Liver (tissue), 9 donors: Measurements from ENCODE around the gene SERP2. TPM values are rescaled to one million over a fixed set of nuclear protein-coding genes. Genes with fewer than 3 reads are reported as not detected.

Source experiments
- DNase-seq: peaks from one replicate; pipeline ENCODE4 v3.0.0-alpha.2; 2017; ENCODE audit warnings: low spot score
- H3K27ac ChIP-seq, 2 donors: one replicate each; pipeline ENCODE4 v1.7.0; 2013; ENCODE audit warnings: inconsistent platforms in 2 of 2, low read length in 2 of 2, control low read depth in 1 of 2, low read depth in 1 of 2, mild to moderate bottlenecking in 1 of 2
- H3K27me3 ChIP-seq, 4 donors: one replicate each; pipeline versions ENCODE4 v1.6.1 to v1.7.0; 2013; ENCODE audit warnings: low read length in 3 of 4, inconsistent platforms in 1 of 4, mild to moderate bottlenecking in 1 of 4, moderate library complexity in 1 of 4; ENCODE audit not compliant: control insufficient read depth in 4 of 4, insufficient read depth in 4 of 4
- H3K36me3 ChIP-seq, 4 donors: one replicate each; pipeline versions ENCODE4 v1.6.1 to v1.7.0; 2013; ENCODE audit warnings: low read length in 3 of 4, mild to moderate bottlenecking in 3 of 4, low read depth in 1 of 4, moderate library complexity in 1 of 4; ENCODE audit not compliant: control insufficient read depth in 4 of 4, insufficient read depth in 3 of 4
- H3K4me1 ChIP-seq, 4 donors: one replicate each; pipeline versions ENCODE4 v1.6.1 to v1.7.0; 2013; ENCODE audit warnings: low read length in 3 of 4, mild to moderate bottlenecking in 3 of 4, moderate library complexity in 1 of 4; ENCODE audit not compliant: control insufficient read depth in 4 of 4, insufficient read depth in 4 of 4
- H3K4me3 ChIP-seq, 3 donors: one replicate each; pipeline versions ENCODE4 v1.6.1 to v1.7.0; 2013; ENCODE audit warnings: low read length in 3 of 3, control low read depth in 1 of 3, low read depth in 1 of 3, mild to moderate bottlenecking in 1 of 3
- H3K9ac ChIP-seq, 2 donors: one replicate each; pipeline ENCODE4 v1.7.0; 2013; ENCODE audit warnings: low read length in 2 of 2, mild to moderate bottlenecking in 2 of 2, moderate library complexity in 2 of 2, control low read depth in 1 of 2, low read depth in 1 of 2
- H3K9me3 ChIP-seq, 4 donors: one replicate each; pipeline versions ENCODE4 v1.6.1 to v1.7.0; 2013; ENCODE audit warnings: low read length in 3 of 4; ENCODE audit not compliant: control insufficient read depth in 4 of 4
- EGR1 ChIP-seq, 2 donors: IDR thresholded peaks; 2 replicates each; pipeline ENCODE4 v1.6.1; 2016 to 2018; ENCODE audit warnings: antibody characterized with exemption in 2 of 2, low read depth in 2 of 2
- FOXA1 ChIP-seq: IDR thresholded peaks from 2 replicates; pipeline ENCODE4 v1.6.1; 2016; ENCODE audit warnings: antibody characterized with exemption
- FOXA2 ChIP-seq: IDR thresholded peaks from 2 replicates; pipeline ENCODE4 v1.6.1; 2016; ENCODE audit warnings: antibody characterized with exemption
- HNF4A ChIP-seq, 2 donors: conservative IDR thresholded peaks; 2 replicates each; pipeline ENCODE4 v1.6.1; 2016; ENCODE audit warnings: antibody characterized with exemption in 2 of 2, mild to moderate bottlenecking in 2 of 2
- HNF4G ChIP-seq: IDR thresholded peaks from 2 replicates; pipeline ENCODE4 v1.6.1; 2016; ENCODE audit warnings: antibody characterized with exemption
- JUND ChIP-seq, 2 donors: IDR thresholded peaks; 2 replicates each; pipeline ENCODE4 v1.6.1; 2016; ENCODE audit warnings: antibody characterized with exemption in 2 of 2
- NR2F2 ChIP-seq: IDR thresholded peaks from 2 replicates; pipeline ENCODE4 v1.6.1; 2016; ENCODE audit warnings: antibody characterized with exemption
- RAD21 ChIP-seq, 2 donors: IDR thresholded peaks; 2 replicates each; pipeline ENCODE4 v1.6.1; 2016; ENCODE audit warnings: antibody characterized with exemption in 2 of 2, mild to moderate bottlenecking in 2 of 2
- REST ChIP-seq: IDR thresholded peaks from 2 replicates; pipeline ENCODE4 v1.6.1; 2016; ENCODE audit warnings: antibody characterized with exemption, mild to moderate bottlenecking
- RXRA ChIP-seq, 2 donors: IDR thresholded peaks; 2 replicates each; pipeline ENCODE4 v1.6.1; 2017 to 2018; ENCODE audit warnings: antibody characterized with exemption in 2 of 2, mild to moderate bottlenecking in 1 of 2
- SP1 ChIP-seq: IDR thresholded peaks from 2 replicates; pipeline ENCODE4 v1.6.1; 2018; ENCODE audit warnings: antibody characterized with exemption, mild to moderate bottlenecking
- TAF1 ChIP-seq: conservative IDR thresholded peaks from 2 replicates; pipeline ENCODE4 v1.6.1; 2016; ENCODE audit warnings: antibody characterized with exemption, mild to moderate bottlenecking
- YY1 ChIP-seq: IDR thresholded peaks from 2 replicates; pipeline ENCODE4 v1.6.1; 2016; ENCODE audit warnings: antibody characterized with exemption, mild to moderate bottlenecking
- ZBTB33 ChIP-seq: IDR thresholded peaks from 2 replicates; pipeline ENCODE4 v1.6.1; 2016; ENCODE audit warnings: antibody characterized with exemption
- WGBS: extraction: QIAGEN DNeasy Blood & Tissue Kit; methylation state at CpG from one replicate; pipeline ENCODE4 v1.1.7; 2013; 5-methylcytosine and 5-hydroxymethylcytosine counted together
- polyA plus RNA-seq, 2 donors: library from polyadenylated mRNA; stranded (reverse) in 1 of 2; unstranded in 1 of 2; fragments of 200-250 nt in 1 of 2; fragments of >200 nt in 1 of 2; fragmentation: Nextera tagmentation in 1 of 2; extraction: Ambion mirVana in 1 of 2; gene quantifications; one replicate each; pipeline versions ENCODE4 v1.2.1 to v1.2.3, GENCODE V29; 2013 to 2015
- total RNA-seq, 2 donors: library from RNA; depleted of rRNA; stranded (reverse); fragments of >200 nt; gene quantifications; one replicate each; pipeline ENCODE4 v1.2.3, GENCODE V29; 2014
- TF ChIP-seq, protein P1 (sequence below): IDR thresholded peaks from 2 replicates; pipeline ENCODE4 v1.6.1; 2016; ENCODE audit warnings: antibody characterized with exemption
- TF ChIP-seq, protein P2 (sequence below): fragments of 150-350 bp; IDR thresholded peaks from 2 replicates; pipeline ENCODE4 v1.5.1; 2017; ENCODE audit warnings: improper control_type of control experiment, low read depth, low read length; ENCODE audit not compliant: missing input control
- TF ChIP-seq, protein P3 (sequence below): IDR thresholded peaks from 2 replicates; pipeline ENCODE4 v1.6.1; 2016; ENCODE audit warnings: antibody characterized with exemption
- donor health status: healthy.
- donor health status: healthy.
- donor health status: healthy.
- donor health status: healthy.
- donor health status: healthy.

The SERP2 gene
- total RNA-seq (1 to 10 TPM; 2.0 to 2.8 TPM), polyA plus RNA-seq (1 to 10 TPM; 4.3 to 4.6 TPM)

DNA sequence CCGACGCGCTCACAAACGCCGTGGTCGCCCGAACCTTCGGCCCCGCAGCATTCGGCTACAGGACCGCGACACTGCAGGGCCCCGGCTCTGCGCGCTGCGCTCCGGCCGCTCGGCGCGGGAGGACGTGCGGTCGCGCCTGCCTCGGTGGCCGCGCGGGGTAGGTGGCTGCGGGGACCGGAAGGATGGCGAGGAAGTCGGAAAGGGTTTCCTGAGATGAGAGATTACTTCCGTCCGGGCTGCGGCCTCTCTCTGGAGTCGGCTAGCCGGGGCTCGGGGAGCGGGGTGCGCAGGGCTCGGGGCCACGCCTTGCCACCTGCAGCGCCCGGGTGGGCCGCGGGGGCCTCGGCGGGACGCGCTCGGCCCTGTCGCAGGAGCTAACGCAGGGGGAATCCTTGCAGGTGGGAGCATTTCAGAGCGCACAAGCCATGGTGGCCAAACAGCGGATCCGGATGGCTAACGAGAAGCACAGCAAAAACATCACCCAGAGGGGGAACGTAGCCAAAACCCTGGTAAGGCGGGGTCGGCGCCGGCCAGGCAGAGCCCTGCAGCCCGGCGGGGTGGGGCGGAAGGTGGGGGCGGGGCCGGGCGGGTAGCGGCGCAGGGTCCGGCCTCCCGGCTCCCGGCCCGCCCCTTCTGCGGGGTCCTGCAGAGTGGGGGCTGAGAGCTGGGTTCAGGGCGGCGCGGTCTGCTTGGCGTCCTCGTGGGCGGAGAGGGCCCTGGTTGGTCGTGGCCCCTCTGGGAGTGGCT lies at the start of gene SERP2:
Gene SERP2, plus strand, starts transcription at position 224 of the 747 bp plus-strand sequence. Its CDS starts 202 bp downstream, at position 426.
- DNase-seq: no peak
- Histone ChIP-seq H3K4me1 (peaks cover 0 to 8% (median 3%) of the 10 kb centered on the region in 4 donors), H3K27me3 (no peaks in the 10 kb centered on the region), H3K27ac (peak within 1 kb of the TSS in 1 of 2 donors; percentile 10), H3K4me3 (peak within 1 kb of the TSS; percentile 36 to 80 (median 79)), H3K36me3 (no peaks in the 10 kb centered on the region), H3K9ac (peak within 1 kb of the TSS in 1 of 2 donors; percentile 40), H3K9me3 (no peaks in the 10 kb centered on the region)
- TF ChIP-seq, protein P1, sequence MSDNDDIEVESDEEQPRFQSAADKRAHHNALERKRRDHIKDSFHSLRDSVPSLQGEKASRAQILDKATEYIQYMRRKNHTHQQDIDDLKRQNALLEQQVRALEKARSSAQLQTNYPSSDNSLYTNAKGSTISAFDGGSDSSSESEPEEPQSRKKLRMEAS: no peak
- no peak for TF ChIP-seq NR2F2
- TF ChIP-seq, protein P2, sequence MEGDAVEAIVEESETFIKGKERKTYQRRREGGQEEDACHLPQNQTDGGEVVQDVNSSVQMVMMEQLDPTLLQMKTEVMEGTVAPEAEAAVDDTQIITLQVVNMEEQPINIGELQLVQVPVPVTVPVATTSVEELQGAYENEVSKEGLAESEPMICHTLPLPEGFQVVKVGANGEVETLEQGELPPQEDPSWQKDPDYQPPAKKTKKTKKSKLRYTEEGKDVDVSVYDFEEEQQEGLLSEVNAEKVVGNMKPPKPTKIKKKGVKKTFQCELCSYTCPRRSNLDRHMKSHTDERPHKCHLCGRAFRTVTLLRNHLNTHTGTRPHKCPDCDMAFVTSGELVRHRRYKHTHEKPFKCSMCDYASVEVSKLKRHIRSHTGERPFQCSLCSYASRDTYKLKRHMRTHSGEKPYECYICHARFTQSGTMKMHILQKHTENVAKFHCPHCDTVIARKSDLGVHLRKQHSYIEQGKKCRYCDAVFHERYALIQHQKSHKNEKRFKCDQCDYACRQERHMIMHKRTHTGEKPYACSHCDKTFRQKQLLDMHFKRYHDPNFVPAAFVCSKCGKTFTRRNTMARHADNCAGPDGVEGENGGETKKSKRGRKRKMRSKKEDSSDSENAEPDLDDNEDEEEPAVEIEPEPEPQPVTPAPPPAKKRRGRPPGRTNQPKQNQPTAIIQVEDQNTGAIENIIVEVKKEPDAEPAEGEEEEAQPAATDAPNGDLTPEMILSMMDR: no peak
- TF ChIP-seq ZBTB33: no peak
- no peak for TF ChIP-seq FOXA2
- no peak for TF ChIP-seq TAF1
- TF ChIP-seq EGR1 (IDR thresholded peaks at IDR 0.05; ENCODE audit: low read depth in 2 of 2): no peak
- TF ChIP-seq RXRA (IDR thresholded peaks at IDR 0.05): no peak
- TF ChIP-seq RAD21 (IDR thresholded peaks at IDR 0.05): no peak
- TF ChIP-seq FOXA1: no peak
- no peak for TF ChIP-seq HNF4A (conservative IDR thresholded peaks at IDR 0.05)
- no peak for TF ChIP-seq SP1
- TF ChIP-seq HNF4G: no peak
- TF ChIP-seq, protein P3, sequence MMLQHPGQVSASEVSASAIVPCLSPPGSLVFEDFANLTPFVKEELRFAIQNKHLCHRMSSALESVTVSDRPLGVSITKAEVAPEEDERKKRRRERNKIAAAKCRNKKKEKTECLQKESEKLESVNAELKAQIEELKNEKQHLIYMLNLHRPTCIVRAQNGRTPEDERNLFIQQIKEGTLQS: no peak
- no peak for TF ChIP-seq YY1
- no peak for TF ChIP-seq REST
- TF ChIP-seq JUND (IDR thresholded peaks at IDR 0.05): no peak
- WGBS: 4% methylated on average over 82 of the region's 83 CpGs
